Activated T-cell treated with anti-CD3 and anti-CD28 coated beads, Interleukin-2, amount 50 U/mL, for 24 hours (primary cell): ENCODE data around the gene THSD4.

Source experiments
- DNase-seq: peaks from one replicate; pipeline ENCODE4 v3.0.0-alpha.2; 2020
- H3K27ac Mint-ChIP-seq: 2 replicates; pipeline ENCODE4 v1.8.0; 2020; ENCODE audit warnings: mild to moderate bottlenecking, mixed read lengths
- H3K27me3 Mint-ChIP-seq: 2 replicates; pipeline ENCODE4 v1.8.0; 2020; ENCODE audit warnings: mixed read lengths
- H3K36me3 Mint-ChIP-seq: 2 replicates; pipeline ENCODE4 v1.8.0; 2020; ENCODE audit warnings: low read depth, mixed read lengths
- H3K4me1 Mint-ChIP-seq: 2 replicates; pipeline ENCODE4 v1.8.0; 2020; ENCODE audit warnings: low read depth, mixed read lengths
- H3K4me3 Mint-ChIP-seq: 2 replicates; pipeline ENCODE4 v1.8.0; 2020; ENCODE audit warnings: mild to moderate bottlenecking, moderate library complexity, mixed read lengths
- H3K9me3 Mint-ChIP-seq: 2 replicates; pipeline ENCODE4 v1.8.0; 2020; ENCODE audit warnings: mixed read lengths

The THSD4 gene

GRCh38 chr15:71698030-71698429 is 582.8 kb downstream of the THSD4 start:
- peaks cover 45% of the 10 kb centered on the region for H3K27me3 Mint-ChIP-seq
- no peaks in the 10 kb centered on the region for H3K4me1 Mint-ChIP-seq
- no peaks in the 10 kb centered on the region for H3K36me3 Mint-ChIP-seq
- H3K27ac Mint-ChIP-seq: no peak overlapping the region
- H3K9me3 Mint-ChIP-seq: no peaks in the 10 kb centered on the region
- DNase-seq: no peak
- H3K4me3 Mint-ChIP-seq: no peak overlapping the region

GRCh38 chr15:71698742-71699141 is 583.5 kb downstream of the THSD4 start:
- no peak for DNase-seq
- no peak overlapping the region for H3K4me3 Mint-ChIP-seq
- no peaks in the 10 kb centered on the region for H3K4me1 Mint-ChIP-seq
- H3K27ac Mint-ChIP-seq: no peak overlapping the region
- H3K27me3 Mint-ChIP-seq: peaks cover 41% of the 10 kb centered on the region
- H3K36me3 Mint-ChIP-seq: no peaks in the 10 kb centered on the region
- H3K9me3 Mint-ChIP-seq: no peaks in the 10 kb centered on the region

DNA sequence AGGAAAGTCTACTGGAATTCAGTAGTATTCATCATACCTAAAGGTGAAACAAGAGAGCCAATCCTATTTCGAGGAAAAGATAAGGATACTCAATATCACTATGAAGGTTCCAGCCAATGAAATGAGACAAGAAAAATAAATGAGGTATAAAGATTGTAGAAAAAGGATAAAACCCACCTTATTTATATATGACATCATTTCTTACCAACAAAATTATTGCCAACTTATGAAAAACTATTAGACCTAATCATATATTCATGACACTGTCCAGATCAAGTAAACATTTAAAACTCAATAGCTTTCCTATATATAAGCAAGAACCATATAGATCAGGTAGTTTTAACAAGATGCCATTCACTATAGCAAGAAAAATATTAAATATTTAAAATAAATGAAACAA is 584.7 kb downstream of the THSD4 start:
- no peak overlapping the region for H3K27ac Mint-ChIP-seq
- H3K27me3 Mint-ChIP-seq: peaks cover 42% of the 10 kb centered on the region
- DNase-seq: no peak
- no peaks in the 10 kb centered on the region for H3K36me3 Mint-ChIP-seq
- no peaks in the 10 kb centered on the region for H3K9me3 Mint-ChIP-seq
- no peaks in the 10 kb centered on the region for H3K4me1 Mint-ChIP-seq
- no peak overlapping the region for H3K4me3 Mint-ChIP-seq

DNA sequence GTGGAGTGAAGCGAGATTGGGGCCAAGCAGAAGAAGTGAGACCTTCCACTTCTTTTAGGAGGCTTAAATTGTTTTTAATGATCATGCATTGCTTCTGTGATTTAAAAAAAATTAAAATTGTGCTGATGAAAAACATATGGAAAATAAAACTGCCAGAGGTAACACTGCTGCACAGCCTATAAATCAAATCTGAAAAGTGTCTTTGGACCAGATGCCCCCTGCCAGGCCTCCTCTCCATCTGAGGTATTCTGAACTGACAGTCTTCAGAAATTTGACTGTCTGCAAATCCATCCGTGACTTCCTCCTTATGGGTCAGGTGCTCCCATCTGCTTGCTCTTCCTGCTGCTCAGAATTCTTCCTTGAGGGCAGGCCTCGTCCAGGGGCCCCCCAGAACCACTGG is 586.5 kb downstream of the THSD4 start:
- H3K36me3 Mint-ChIP-seq: no peaks in the 10 kb centered on the region
- H3K27ac Mint-ChIP-seq: no peak overlapping the region
- no peak for DNase-seq
- no peaks in the 10 kb centered on the region for H3K4me1 Mint-ChIP-seq
- H3K27me3 Mint-ChIP-seq: peaks cover 43% of the 10 kb centered on the region
- H3K9me3 Mint-ChIP-seq: no peaks in the 10 kb centered on the region
- no peak overlapping the region for H3K4me3 Mint-ChIP-seq

GRCh38 chr15:71702496-71702895 is 587.2 kb downstream of the THSD4 start:
- no peak for DNase-seq
- Mint-ChIP-seq H3K9me3 (no peaks in the 10 kb centered on the region), H3K4me1 (no peaks in the 10 kb centered on the region), H3K27ac (no peak overlapping the region), H3K4me3 (no peak overlapping the region), H3K36me3 (no peaks in the 10 kb centered on the region), H3K27me3 (peaks cover 42% of the 10 kb centered on the region)

GRCh38 chr15:71705151-71705550 is 589.9 kb downstream of the THSD4 start:
- no peak overlapping the region for H3K4me3 Mint-ChIP-seq
- H3K4me1 Mint-ChIP-seq: no peaks in the 10 kb centered on the region
- H3K27ac Mint-ChIP-seq: no peak overlapping the region
- peaks cover 50% of the 10 kb centered on the region for H3K27me3 Mint-ChIP-seq
- no peak for DNase-seq
- no peaks in the 10 kb centered on the region for H3K9me3 Mint-ChIP-seq
- H3K36me3 Mint-ChIP-seq: no peaks in the 10 kb centered on the region

- Mint-ChIP-seq H3K9me3 (no peaks in the 10 kb centered on the region), H3K36me3 (no peaks in the 10 kb centered on the region), H3K27me3 (peaks cover 56% of the 10 kb centered on the region), H3K4me3 (no peak overlapping the region), H3K4me1 (no peaks in the 10 kb centered on the region), H3K27ac (no peak overlapping the region)
- no peak for DNase-seq
These were observed 591.4 kb downstream of the THSD4 start for GRCh38 chr15:71706461-71707229.

GRCh38 chr15:71707230-71708050 is 592.2 kb downstream of the THSD4 start:
- Mint-ChIP-seq H3K27me3 (peaks cover 55% of the 10 kb centered on the region), H3K36me3 (no peaks in the 10 kb centered on the region)
- DNase-seq: no peak

DNA sequence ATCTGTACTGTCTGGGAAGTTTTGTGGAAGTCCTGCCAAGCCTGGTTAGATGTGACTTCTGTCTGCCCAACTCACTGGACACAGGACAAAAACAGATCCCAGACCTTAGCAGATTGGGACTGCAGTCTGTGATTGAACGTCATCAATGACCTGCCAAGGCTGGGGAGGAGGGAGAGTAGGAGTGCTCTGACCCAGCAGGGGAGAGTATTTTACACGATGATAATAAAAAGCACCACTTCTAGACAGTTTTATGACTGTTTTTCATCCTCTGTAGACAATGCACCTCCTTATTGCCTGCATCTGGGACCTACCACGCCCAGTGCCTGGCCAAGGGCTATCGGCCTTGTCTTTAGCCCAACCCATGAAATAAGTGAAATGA is 592.8 kb downstream of the THSD4 start:
- no peak for DNase-seq
- H3K27me3 Mint-ChIP-seq: peaks cover 54% of the 10 kb centered on the region

More at GRCh38 chr15:71707230-71708050, 592.2 kb downstream of the THSD4 start:
- no peak overlapping the region for H3K4me3 Mint-ChIP-seq
- no peaks in the 10 kb centered on the region for H3K9me3 Mint-ChIP-seq
- H3K4me1 Mint-ChIP-seq: no peaks in the 10 kb centered on the region
- H3K27ac Mint-ChIP-seq: no peak overlapping the region

GRCh38 chr15:71708741-71709140 is 593.5 kb downstream of the THSD4 start:
- H3K4me1 Mint-ChIP-seq: no peaks in the 10 kb centered on the region
- no peaks in the 10 kb centered on the region for H3K9me3 Mint-ChIP-seq
- H3K36me3 Mint-ChIP-seq: no peaks in the 10 kb centered on the region
- DNase-seq: no peak
- no peak overlapping the region for H3K4me3 Mint-ChIP-seq
- H3K27ac Mint-ChIP-seq: no peak overlapping the region
- H3K27me3 Mint-ChIP-seq: peaks cover 54% of the 10 kb centered on the region

More for the DNA sequence above, 592.8 kb downstream of the THSD4 start:
- no peak overlapping the region for H3K27ac Mint-ChIP-seq
- H3K36me3 Mint-ChIP-seq: no peaks in the 10 kb centered on the region
- no peaks in the 10 kb centered on the region for H3K4me1 Mint-ChIP-seq
- no peaks in the 10 kb centered on the region for H3K9me3 Mint-ChIP-seq
- H3K4me3 Mint-ChIP-seq: no peak overlapping the region

- Mint-ChIP-seq H3K27me3 (peaks cover 47% of the 10 kb centered on the region), H3K4me3 (no peak overlapping the region), H3K4me1 (no peaks in the 10 kb centered on the region), H3K27ac (no peak overlapping the region), H3K36me3 (no peaks in the 10 kb centered on the region), H3K9me3 (no peaks in the 10 kb centered on the region)
- no peak for DNase-seq
These were observed 594.6 kb downstream of the THSD4 start for GRCh38 chr15:71709808-71710418.

DNA sequence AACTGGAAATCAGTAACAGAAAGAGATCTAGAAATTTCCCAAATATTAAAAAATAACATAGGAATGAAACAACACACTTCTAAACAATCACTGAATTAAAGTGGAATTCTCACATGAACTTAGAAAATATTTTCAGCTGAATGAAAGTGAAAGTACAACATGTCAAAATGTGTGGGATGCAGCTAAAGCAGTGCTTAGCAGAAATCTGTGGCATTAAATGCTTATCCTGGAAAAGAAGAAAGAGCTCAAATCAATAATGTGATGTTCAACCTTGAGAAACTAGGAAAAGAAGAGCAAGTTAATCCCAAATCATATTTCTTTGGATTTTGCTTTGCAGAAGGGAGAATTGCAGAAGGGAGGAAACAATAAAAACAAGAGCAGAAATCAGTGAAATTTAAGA is 596.9 kb downstream of the THSD4 start:
- peaks cover 27% of the 10 kb centered on the region for H3K27me3 Mint-ChIP-seq
- no peaks in the 10 kb centered on the region for H3K4me1 Mint-ChIP-seq
- no peak overlapping the region for H3K27ac Mint-ChIP-seq
- H3K4me3 Mint-ChIP-seq: no peak overlapping the region
- no peaks in the 10 kb centered on the region for H3K9me3 Mint-ChIP-seq
- DNase-seq: no peak
- no peaks in the 10 kb centered on the region for H3K36me3 Mint-ChIP-seq

DNA sequence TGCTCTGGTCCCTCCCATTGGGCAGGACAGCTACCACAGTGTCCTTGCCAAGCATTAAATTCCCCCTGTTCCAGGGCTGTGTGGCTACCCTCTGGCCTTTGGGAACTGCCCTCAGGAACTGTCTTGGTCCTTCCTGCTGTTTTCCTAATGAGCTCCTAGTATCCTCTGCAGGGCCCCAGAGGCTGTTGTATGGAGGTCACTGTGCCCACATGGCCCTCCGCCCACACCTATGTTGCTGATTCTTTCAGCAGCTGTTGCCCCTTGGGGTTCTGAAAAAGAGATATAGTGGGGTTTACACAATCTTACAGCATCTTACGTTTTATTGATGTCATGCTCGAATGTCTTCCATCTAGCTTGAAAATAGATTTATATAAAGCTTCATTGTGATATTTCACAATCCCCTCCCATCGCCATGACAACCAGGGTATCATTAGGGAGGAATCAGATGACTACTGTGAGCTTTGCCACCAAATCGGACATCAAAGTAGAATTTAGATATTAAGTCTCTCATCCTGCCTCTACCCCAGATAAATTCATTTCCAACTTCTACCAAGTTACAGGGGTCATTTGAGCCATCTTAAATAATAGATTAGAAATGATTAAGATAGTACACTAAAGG is 598.0 kb downstream of the THSD4 start:
- Mint-ChIP-seq H3K4me3 (no peak overlapping the region), H3K27ac (no peak overlapping the region), H3K9me3 (no peaks in the 10 kb centered on the region), H3K27me3 (peaks cover 19% of the 10 kb centered on the region), H3K4me1 (no peaks in the 10 kb centered on the region), H3K36me3 (no peaks in the 10 kb centered on the region)
- DNase-seq: no peak

- Mint-ChIP-seq H3K27ac (no peak overlapping the region), H3K4me1 (no peaks in the 10 kb centered on the region), H3K9me3 (no peaks in the 10 kb centered on the region), H3K27me3 (peaks cover 2% of the 10 kb centered on the region), H3K36me3 (no peaks in the 10 kb centered on the region), H3K4me3 (no peak overlapping the region)
- no peak for DNase-seq
These were observed 600.6 kb downstream of the THSD4 start for GRCh38 chr15:71715914-71716313.
